Testis (tissue), 3 donors: Measurements from ENCODE around the gene PDAP1. TPM values are rescaled to one million over a fixed set of nuclear protein-coding genes. Genes with fewer than 3 reads are reported as not detected.

Experiments used
- polyA plus RNA-seq: library from polyadenylated mRNA; stranded (reverse); fragments of 350-450 nt; fragmentation: Illumina TruSeq; extraction: RNeasy Lipid Tissue Mini Kit (QIAGEN cat#74804); gene quantifications from one replicate; pipeline ENCODE4 v1.2.3, GENCODE V29; 2014; ENCODE audit warnings: low read depth, low replicate concordance; ENCODE audit not compliant: insufficient read depth
- total RNA-seq, 2 donors: library from RNA; depleted of rRNA; stranded (reverse); fragments of >200 nt; gene quantifications; one replicate each; pipeline ENCODE4 v1.2.3, GENCODE V29; 2016

The PDAP1 gene
- total and polyA plus RNA-seq, 3 donors from 2014 or later, result 50.5 to 126 (median 74.0) TPM

Other genes starting within 250 kb of the PDAP1 start
- under 1 TPM in 1 of 2 donors, not detected in 1; 0.99 TPM for gene KPNA7, start 200.5 kb downstream of the PDAP1 start, total RNA-seq
- gene KPNA7, start 200.5 kb downstream of the PDAP1 start, polyA plus RNA-seq, result not detected
- gene MYH16, start 135.8 kb downstream of the PDAP1 start, total RNA-seq, result 1 to 10 TPM; 1.5 to 2.0 TPM
- gene MYH16, start 135.8 kb downstream of the PDAP1 start, polyA plus RNA-seq, result 2.1 TPM
- gene ARPC1A, start 82.7 kb downstream of the PDAP1 start, total RNA-seq, result 100 to 1,000 TPM in 1 of 2 donors, 10 to 100 TPM in 1; 91.8 to 120 TPM
- gene ARPC1A, start 82.7 kb downstream of the PDAP1 start, polyA plus RNA-seq, result 117 TPM
- gene ARPC1B, start 33.9 kb downstream of the PDAP1 start, total RNA-seq, result 10 to 100 TPM; 50.5 to 64.9 TPM
- gene ARPC1B, start 33.9 kb downstream of the PDAP1 start, polyA plus RNA-seq, result 64.6 TPM
- 100 to 1,000 TPM in 1 of 2 donors, 10 to 100 TPM in 1; 91.2 to 123 TPM for gene BUD31, start 372 bp upstream of the PDAP1 start, total RNA-seq
- gene BUD31, start 372 bp upstream of the PDAP1 start, polyA plus RNA-seq, result 174 TPM
- gene PTCD1, start 30.2 kb upstream of the PDAP1 start, total RNA-seq, result 10 to 100 TPM; 13.6 to 14.4 TPM
- 6.1 TPM for gene PTCD1, start 30.2 kb upstream of the PDAP1 start, polyA plus RNA-seq
- gene CPSF4, start 30.3 kb upstream of the PDAP1 start, total RNA-seq, result 100 to 1,000 TPM; 107 to 130 TPM
- gene CPSF4, start 30.3 kb upstream of the PDAP1 start, polyA plus RNA-seq, result 82.4 TPM
- gene ATP5MF, start 57.6 kb upstream of the PDAP1 start, total RNA-seq, result 100 to 1,000 TPM; 582 to 769 TPM
- gene ATP5MF, start 57.6 kb upstream of the PDAP1 start, polyA plus RNA-seq, result 594 TPM
- gene ZNF789, start 64.3 kb upstream of the PDAP1 start, total RNA-seq, result 10 to 100 TPM; 26.2 to 32.0 TPM
- gene ZNF789, start 64.3 kb upstream of the PDAP1 start, polyA plus RNA-seq, result 30.9 TPM
- 10 to 100 TPM; 45.3 to 65.0 TPM for gene ZNF394, start 91.7 kb upstream of the PDAP1 start, total RNA-seq
- 24.6 TPM for gene ZNF394, start 91.7 kb upstream of the PDAP1 start, polyA plus RNA-seq
- 10 to 100 TPM; 19.9 to 24.9 TPM for gene ZKSCAN5, start 96.1 kb upstream of the PDAP1 start, total RNA-seq
- gene ZKSCAN5, start 96.1 kb upstream of the PDAP1 start, polyA plus RNA-seq, result 24.7 TPM
- 10 to 100 TPM in 1 of 2 donors, 1 to 10 TPM in 1; 9.2 to 11.5 TPM for gene FAM200A, start 143.5 kb upstream of the PDAP1 start, total RNA-seq
- gene FAM200A, start 143.5 kb upstream of the PDAP1 start, polyA plus RNA-seq, result 11.4 TPM
- 100 to 1,000 TPM; 120 to 149 TPM for gene ZNF655, start 150.0 kb upstream of the PDAP1 start, total RNA-seq
- gene ZNF655, start 150.0 kb upstream of the PDAP1 start, polyA plus RNA-seq, result 45.9 TPM
- 10 to 100 TPM; 57.0 to 62.1 TPM for gene TMEM225B, start 189.7 kb upstream of the PDAP1 start, total RNA-seq
- 406 TPM for gene TMEM225B, start 189.7 kb upstream of the PDAP1 start, polyA plus RNA-seq
- gene ZSCAN25, start 208.3 kb upstream of the PDAP1 start, total RNA-seq, result 10 to 100 TPM; 31.0 to 36.0 TPM
- gene ZSCAN25, start 208.3 kb upstream of the PDAP1 start, polyA plus RNA-seq, result 14.1 TPM